Activated T-helper 1 cell treated with anti-CD3 and anti-CD28 coated beads, Interleukin-2, amount 50 U/mL, for 16 hours (primary cell): ENCODE results near the gene MARCO.
"Not testable (repeated sequence)": the region's sequence is repeated elsewhere in the genome, so short reads cannot be mapped to it uniquely, and the experiment has no call there.

ENCODE experiments used
- DNase-seq, 2 donors: peaks; one replicate each; pipeline ENCODE4 v3.0.0-alpha.2; 2020; ENCODE audit warnings: low read depth in 1 of 2, low spot score in 1 of 2

Gene MARCO

DNA sequence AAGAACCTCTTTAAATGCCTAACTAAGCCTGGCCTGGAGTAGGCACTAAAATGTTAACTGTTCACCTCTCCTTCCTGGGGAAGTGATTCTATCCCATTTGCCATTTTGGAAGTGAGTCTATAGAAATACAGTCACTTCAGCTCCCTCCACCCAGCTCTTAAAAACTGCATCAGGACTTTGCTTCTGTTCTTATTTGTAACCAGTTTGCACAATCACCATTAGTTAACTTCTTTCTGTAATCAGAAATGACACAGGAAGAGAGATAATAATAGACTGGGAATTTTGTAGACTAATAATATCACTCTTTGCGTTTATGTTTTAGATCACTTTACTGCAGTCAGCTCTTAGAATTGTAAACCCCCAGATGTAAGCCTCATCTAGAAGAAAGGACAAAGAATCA, 16.0 kb upstream of the MARCO start:
- no peak for DNase-seq

DNA sequence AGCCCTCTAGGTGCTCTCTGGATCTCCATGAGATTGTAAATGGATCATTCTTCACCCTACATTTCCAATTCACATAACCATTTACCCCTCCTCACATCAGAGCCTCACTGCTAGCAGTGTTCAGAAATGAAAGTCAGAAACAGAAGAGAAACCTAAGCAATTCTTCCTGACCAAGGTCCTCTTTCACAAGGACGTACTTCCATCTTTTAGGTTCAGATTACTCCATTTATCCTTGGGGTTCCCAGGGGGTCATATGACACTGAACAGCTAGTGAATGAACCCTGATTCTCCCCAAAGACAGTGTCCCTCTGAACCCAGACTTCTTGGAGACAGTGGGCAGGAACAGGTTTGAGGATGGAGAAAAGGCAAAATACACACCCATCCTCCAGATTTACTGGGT, 12.9 kb upstream of the MARCO start:
- DNase-seq = no peak

DNA sequence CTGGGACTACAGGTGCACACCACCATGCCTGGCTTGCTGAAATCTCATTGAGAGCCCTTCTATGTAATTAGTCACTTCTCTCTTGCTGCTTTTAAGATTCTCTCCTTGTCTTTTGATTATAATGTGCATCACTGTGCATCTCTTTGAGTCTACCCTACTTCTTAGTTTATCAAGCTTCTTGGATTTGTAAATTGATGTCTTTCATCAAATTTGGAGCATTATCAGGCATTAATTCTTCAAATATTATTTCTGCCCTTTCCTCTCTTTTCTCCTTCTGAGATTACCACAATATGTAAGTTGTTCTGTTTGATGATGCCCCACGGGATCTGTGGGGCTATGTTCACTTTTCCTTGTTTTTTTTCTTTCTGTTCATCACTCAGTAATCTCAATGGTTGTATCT, 9.0 kb upstream of the MARCO start:
- no peak for DNase-seq

DNA sequence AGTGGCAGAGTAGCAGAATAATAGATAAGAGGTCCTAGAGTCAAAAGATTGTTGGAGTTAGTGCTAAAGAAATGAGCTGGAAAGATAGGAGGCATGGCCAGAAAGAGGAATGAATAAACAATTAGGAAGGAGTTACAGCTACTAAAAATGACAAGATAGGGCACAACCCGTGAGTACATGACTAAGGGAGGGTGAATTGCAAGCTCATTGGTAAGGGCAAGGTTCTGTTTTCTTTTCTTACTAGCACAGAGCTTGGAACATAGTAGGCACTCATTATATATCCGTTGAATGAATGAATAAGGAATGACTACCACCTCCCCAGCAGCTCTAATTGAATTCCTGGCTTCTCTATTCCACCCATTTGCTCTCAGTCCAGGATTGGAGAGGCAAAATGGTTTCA, 5.7 kb upstream of the MARCO start:
- DNase-seq = no peak

DNA sequence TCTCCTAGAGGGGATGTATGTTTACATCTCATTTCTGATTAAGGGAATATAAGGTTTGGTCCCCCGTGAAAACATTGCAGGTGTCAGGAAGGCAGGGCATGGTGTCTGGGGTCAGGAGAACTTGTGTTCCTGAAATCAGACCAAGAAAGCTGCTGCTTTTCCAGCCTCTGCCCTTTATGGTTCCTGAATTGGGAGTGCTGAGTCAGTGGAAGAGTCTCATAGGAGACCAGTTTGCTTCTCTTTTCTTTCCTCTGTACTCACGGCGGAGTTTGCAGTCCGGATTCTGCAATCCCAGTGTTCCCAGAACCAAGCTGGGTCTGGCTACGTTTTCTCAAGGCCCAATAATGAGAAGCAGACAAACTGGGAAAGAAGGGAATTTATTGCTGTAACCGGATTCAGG, 5.1 kb upstream of the MARCO start:
- DNase-seq = no peak

DNA sequence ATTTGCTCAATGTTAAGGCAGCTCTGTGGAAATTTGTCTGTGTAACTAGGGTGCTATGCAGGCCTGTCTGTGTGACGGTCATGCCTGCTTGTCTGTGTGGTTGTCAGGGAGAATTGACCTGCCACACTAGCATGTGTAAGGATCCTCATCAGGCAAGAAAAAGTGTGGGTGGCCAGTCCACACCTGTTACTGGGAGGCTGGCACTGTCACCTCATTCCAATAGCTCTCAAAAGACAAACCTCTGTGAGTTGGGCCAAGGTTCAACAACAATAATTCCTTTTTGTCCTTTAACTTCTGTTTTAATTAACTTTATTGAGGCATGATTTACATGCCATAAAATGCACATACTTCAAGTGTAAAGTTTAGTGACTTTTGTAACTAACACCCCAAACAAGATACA, 4.2 kb upstream of the MARCO start:
- no peak for DNase-seq

DNA sequence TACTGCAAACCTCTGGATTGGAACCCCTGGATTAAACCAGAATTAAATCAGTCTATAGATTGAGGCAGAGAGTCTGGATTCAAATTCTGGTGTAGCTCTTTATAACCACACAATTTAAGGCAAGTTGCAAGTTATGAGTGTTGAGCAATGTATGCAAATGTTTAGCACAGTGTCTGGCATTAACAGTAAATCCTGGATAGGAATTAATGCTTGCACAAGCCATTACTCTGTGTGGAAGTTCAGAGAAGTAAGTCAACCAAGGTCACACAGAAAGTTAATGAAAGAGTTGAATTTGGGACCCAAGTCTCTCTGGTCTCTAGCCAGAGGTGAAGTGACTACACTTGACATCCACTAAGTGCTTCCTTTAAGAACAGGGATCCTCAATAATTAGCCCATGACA, 2.0 kb upstream of the MARCO start:
- DNase-seq = no peak

DNA sequence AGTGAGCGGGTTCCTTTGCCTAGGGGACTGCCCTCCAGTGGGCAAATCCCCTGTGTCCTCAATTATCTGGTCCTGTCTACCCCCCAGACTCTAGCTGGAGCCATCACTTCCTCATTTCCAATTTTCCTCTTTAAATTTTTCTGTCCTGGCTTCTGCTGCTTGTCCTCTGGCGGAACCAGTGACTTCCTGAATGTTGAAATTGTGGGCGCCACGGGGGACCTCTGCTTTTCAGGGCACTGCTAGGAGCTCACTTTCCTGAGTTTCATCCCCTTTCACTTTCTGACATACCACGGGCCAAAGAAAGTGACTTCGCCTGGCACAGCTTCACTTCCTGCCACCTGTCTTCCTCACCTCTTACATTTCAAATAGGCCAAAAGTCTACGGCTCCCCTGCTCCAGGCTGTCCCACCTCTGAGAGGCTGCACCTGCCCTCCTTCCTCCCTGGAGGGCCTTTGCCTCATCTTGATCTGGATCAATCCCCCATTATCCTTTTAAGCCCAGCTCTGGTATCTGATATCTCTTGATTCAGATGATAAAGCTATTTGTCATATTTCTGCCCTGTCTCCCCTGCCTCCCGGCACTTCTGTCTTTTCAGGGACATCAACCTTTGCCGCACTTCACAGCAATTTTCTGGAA, 1.4 kb upstream of the MARCO start:
- no peak for DNase-seq

DNA sequence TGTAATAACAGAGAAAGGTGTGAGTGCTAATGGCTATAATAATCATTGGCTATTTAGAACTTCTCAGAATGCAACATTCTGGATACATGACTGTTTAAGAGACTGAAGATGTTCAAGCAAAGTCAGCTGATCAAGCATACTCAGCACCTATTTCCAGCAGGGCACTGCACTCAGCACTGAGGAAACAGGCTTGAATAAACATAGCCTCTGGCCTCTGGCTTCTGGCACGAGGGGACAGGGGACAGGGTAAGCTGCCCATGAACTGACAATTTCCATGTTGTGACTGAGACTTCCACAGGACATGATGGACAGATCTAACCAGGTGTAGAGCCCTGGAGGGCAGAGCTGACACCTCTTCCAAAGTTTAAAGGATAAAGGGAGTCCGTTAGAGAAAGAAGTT, 1.3 kb downstream of the MARCO start:
- DNase-seq = no peak

DNA sequence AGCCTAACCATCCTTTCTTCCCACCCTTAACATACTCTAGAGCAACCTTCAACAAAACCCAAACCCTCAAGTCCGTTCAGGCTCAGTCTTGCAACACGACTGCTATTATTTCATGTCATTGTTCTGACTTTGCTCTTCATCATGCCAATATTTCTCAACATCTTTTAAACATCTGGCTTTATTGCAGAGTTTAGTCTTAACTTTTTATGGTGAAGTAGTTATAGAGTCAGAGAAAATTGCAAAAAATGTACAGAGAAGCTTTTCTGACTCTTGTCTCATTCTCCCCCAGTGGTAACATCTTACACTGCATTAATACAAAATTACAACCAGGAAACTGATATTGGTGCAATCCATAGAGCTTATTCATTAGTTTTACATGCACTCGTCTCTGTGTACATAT, 3.9 kb downstream of the MARCO start:
- DNase-seq = no peak

DNA sequence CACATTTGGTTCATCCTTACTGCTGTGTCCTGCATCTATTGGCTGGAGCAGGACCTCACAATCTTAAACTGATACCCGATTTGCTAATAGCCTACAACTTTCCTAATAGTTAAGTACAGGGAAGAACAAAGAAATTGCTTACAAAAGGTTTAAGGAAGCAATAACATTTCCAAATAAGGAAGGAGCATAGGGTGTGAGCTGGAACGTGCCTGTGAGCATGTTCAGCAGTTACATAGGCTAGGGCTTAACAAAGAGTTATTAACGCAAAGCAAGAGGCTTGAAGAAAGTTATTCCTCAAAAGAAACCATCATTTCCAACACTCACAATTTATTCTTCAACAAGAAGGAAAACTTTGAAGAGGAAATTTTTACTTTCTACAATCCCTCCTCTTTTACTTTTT, 6.3 kb downstream of the MARCO start:
- not testable (repeated sequence) for DNase-seq

DNA sequence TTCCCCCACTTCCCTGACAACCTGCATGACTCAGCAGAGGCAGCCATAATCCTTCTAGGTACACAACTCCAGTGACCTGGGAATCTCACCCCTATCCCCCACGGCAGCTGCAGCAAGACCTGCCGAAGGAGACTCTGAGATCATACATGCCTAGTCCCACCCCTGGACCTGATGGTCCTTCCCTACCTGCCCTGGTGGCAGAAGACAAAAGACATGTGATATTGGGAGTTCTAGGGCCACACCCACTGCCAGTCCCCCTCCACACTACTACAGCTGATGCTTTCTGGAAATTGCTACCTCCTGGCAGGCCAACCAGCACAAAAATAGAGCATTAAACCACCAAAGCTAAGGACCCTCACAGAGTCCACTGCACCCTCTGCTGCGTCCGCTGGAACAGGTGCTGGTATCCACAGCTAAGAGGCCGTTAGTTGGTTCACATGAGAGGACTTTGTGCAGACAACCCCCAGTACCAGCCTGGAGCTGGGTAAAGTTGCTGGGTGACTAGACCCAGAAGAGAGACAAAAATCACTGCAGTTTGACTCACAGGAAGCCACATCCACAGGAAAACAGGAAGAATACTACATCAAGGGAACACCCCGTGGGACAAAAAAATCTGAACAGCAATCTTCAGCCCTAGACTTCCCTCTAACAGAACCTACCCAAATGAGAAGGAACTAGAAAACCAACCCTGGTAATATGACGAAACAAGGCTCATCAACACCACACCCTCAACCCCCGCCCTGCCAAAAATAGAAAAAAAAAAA, 12.5 kb downstream of the MARCO start:
- DNase-seq = no peak

DNA sequence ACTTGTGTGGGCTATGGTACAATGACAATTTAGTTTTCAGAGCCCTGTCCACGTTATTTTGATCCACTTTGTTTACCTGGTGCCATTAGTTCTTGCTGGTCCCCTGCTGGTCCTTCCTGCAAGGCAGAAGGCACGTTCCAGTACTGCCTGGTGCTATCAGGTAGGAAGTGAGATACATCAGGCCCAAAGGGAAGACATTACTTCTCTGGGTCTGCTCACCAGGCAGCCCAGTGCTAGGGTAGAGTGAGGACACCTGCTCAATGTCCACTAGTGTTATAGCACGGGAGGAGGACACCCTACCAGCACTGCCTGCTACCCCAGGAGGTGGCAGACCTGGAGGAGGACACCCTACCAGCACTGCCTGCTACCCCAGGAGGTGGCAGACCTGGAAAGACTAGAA, 23.7 kb downstream of the MARCO start:
- DNase-seq = no peak

DNA sequence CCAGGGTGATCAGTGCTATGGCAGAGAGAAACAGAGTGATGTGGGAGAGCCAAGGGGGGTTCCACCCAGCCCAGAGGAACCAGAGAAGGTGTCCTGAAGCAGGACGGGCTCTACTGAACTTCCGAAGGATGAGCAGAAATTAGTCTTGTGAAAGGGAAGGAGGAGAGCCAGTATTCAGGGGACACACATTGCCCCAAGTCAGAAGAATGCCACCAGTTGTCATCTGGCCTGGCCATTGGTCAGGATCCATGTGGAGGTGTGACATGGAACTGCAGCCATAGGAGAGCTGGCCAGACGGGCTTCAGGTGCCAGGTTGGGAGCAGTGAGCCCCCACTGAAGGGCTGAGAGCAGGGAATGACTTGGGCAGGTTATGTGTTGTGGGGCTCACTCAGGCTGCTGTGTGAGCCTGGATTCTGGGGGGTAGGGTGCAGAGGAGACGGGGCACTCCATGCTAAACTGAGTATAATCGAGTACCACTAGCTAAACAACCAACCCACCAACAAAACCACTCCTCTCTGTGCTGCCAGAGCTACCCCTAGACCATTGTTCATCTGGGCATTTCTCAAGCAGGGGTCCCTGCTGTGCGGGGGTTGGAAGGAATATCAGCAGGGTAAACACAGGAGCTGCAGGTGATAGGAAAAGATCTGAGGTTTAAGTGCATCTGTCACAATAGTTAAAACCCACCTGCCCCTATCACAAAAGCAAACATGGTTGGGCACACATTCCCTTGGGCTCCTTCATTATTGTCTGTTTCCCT, 25.3 kb downstream of the MARCO start:
- no peak for DNase-seq

DNA sequence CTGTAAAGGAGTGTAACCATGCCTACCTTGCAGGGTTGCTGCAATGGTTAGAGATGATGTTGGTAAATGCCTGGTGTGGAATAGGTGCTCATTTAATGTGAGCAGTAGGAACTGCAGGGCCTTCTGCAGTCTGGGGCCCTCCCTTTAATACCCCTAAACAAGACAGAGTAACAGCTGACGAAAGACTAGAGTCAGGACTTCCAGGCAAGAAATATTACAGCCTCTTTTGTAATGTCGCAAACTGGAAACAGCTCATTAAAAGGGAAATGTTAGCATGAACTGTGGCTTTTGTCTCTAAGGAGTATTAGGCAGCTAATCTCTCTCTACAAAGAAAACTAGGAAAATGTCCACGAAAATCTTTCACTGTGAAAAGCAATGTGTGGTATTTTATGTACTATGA, 26.0 kb downstream of the MARCO start:
- DNase-seq = no peak

DNA sequence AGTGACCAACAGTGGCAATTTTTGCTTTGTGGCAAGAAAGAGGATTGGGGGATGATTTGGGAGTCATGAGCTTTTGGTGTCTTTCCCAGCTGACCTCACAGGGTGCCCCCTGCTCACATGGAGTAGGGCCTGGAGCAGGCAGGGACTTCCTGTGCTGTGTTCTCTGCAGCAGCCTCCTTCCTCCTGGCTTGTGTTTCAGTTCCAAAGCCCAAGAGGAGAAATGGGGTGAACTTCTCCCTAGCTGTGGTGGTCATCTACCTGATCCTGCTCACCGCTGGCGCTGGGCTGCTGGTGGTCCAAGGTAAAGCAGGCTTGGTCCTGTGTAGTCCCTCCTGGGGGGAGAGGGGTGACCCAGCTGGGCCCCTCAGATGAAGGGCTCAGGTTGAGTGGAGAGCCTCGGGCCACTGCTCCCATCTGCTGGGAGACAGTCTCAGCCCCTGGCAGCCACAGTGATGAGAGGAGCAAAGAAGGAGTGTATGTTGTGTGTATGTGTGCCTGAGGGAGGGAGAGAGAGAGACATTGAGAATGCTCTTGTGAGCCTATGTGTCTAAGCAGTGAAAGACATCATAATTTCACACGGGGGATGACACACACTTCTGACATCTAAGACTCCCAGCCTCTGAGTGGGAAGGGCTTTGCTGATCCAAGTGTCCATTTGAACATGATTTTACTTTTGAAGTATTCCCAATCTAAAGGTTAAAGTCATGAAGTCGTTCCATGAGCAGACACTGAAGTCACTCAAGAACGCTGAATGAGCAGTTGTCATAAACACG, 27.2 kb downstream of the MARCO start:
- no peak for DNase-seq

DNA sequence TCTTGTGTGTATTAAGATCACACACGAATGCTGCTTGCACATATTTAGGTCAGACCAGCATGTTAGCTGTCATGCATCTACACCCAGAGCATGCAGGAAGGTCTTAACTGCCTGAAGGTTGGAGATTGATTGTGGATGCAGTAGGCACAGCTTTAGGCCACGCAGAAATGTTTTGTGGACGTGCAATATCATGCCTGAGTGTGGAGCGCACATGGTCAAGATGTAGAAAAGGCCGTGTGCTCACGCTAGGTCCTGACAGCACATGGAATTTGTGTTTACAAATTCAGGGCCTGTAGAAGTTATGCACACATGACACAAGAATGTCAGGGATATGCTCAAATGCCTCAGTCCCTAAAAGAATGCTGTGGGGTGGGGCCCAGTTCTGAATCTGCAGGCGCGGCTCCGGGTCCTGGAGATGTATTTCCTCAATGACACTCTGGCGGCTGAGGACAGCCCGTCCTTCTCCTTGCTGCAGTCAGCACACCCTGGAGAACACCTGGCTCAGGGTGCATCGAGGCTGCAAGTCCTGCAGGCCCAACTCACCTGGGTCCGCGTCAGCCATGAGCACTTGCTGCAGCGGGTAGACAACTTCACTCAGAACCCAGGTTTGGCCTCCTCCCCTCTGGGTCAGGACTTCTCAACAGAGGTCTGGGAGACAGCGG, 27.9 kb downstream of the MARCO start:
- no peak for DNase-seq

DNA sequence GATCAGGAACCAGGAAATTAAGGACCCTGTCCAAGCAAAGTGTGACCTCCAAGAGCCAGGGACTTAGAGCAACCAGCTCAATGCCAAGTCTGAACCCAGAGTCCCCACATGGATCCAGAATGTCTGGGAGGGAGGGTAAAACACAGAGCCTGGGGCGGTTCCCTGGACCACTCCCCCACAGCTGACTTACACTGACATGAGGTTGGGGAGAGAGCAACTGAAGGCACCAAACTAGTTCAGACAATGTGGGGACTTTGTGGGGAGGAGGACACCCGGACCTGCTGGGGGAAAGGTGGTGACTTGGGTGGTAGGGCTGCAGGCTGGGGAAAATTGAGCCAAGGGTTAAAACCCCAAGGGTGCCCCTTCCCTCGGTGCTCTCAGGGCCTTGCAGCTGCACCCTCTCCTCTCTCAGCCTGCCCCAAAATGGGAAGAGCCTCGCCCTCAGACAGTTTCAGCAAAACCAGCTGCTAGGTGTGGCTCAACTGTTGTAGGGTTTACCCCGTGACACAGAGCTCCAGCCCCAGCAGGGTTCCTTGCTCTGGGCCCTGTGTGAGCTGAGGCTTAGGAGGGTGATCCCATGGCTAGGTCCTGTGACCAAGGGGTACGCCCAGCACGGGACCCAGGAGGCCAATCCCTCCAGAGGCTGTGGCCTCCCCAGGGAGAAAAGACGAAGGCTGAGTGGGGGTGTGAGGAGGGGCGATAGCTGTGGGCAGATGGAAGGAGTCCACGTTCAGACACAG, 28.6 kb downstream of the MARCO start:
- DNase-seq = no peak

DNA sequence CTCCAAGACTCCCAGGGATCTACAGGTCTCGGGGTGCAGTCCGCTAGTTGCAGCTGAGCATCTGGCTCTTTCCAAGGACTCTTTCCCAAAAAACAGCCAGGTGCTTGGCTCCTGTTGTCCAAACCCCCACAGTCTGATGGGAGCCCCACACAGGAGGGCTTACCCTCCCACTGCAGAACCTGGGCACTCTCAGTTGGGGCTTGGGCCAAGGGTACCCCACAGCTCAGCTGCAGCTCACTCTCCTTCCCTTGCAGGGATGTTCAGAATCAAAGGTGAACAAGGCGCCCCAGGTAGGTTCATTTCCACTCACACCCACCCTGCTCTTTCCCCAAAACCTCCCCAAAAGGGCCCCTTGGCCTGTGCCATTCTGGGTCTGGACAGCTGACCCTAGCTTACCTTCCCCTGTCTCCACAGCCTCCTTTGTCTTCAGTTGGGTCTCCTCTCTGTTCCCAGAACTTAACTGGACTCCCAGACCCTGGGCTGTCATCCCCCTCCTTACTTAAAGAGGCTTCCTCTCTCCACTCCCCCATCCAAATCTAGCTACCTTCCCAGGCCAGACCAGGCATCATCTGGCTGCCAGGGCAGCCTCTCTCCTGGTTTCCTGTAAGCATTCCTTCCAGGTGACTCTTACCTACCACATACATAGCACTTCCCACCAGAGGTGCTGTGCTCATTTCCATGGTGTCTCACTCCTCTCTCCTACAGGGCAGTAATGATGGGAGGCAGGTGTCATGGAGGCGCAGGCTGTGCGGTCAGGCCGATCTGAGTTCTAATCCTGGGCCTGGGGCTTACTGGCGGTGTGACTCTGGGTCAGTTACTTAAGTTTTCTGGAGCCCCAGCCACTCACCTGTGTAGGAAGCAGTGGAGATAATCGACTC, 29.5 kb downstream of the MARCO start:
- no peak for DNase-seq
